ENCODE measurements around the gene NYAP2.

NYAP2 gene

GRCh38 chr2:225558399-225559071 lies 159.0 kb downstream of the NYAP2 start:
- DNase-seq (ENCODE audit: low read depth in 2 of 2): no peak

GRCh38 chr2:225559072-225559415 lies 159.5 kb downstream of the NYAP2 start:
- no peak for DNase-seq (ENCODE audit: low read depth in 2 of 2)

- DNase-seq (ENCODE audit: low read depth in 2 of 2): no peak
Observed at GRCh38 chr2:225566798-225567197, 167.3 kb downstream of the NYAP2 start.

GRCh38 chr2:225569995-225570394 lies 170.5 kb downstream of the NYAP2 start:
- DNase-seq (ENCODE audit: low read depth in 2 of 2): no peak

GRCh38 chr2:225573603-225574002 lies 174.1 kb downstream of the NYAP2 start:
- DNase-seq (ENCODE audit: low read depth in 2 of 2): no peak

- DNase-seq (ENCODE audit: low read depth in 2 of 2): no peak
Observed at GRCh38 chr2:225574582-225575138, 175.2 kb downstream of the NYAP2 start.

- no peak for DNase-seq (ENCODE audit: low read depth in 2 of 2)
Observed at GRCh38 chr2:225581135-225581534, 181.6 kb downstream of the NYAP2 start.

- no peak for DNase-seq (ENCODE audit: low read depth in 2 of 2)
Observed at GRCh38 chr2:225581906-225582305, 182.4 kb downstream of the NYAP2 start.

GRCh38 chr2:225582355-225583116 lies 183.0 kb downstream of the NYAP2 start:
- DNase-seq (ENCODE audit: low read depth in 2 of 2): no peak

- DNase-seq (ENCODE audit: low read depth in 2 of 2): no peak
Observed at GRCh38 chr2:225584796-225585195, 185.3 kb downstream of the NYAP2 start.

- no peak for DNase-seq (ENCODE audit: low read depth in 2 of 2)
Observed at GRCh38 chr2:225590932-225591331, 191.4 kb downstream of the NYAP2 start.

- DNase-seq (ENCODE audit: low read depth in 2 of 2): no peak
Observed at GRCh38 chr2:225597911-225598310, 198.4 kb downstream of the NYAP2 start.

- DNase-seq (ENCODE audit: low read depth in 2 of 2): no peak
Observed at GRCh38 chr2:225598426-225598825, 198.9 kb downstream of the NYAP2 start.

- no peak for DNase-seq (ENCODE audit: low read depth in 2 of 2)
Observed at GRCh38 chr2:225598897-225599296, 199.4 kb downstream of the NYAP2 start.

GRCh38 chr2:225599856-225600255 lies 200.3 kb downstream of the NYAP2 start:
- DNase-seq (ENCODE audit: low read depth in 2 of 2): no peak

GRCh38 chr2:225600444-225600843 lies 200.9 kb downstream of the NYAP2 start:
- DNase-seq (ENCODE audit: low read depth in 2 of 2): no peak

- DNase-seq (ENCODE audit: low read depth in 2 of 2): no peak
Observed at GRCh38 chr2:225600865-225601264, 201.4 kb downstream of the NYAP2 start.

GRCh38 chr2:225602205-225602604 lies 202.7 kb downstream of the NYAP2 start:
- DNase-seq (ENCODE audit: low read depth in 2 of 2): no peak

- DNase-seq (ENCODE audit: low read depth in 2 of 2): no peak
Observed at GRCh38 chr2:225608136-225608535, 208.6 kb downstream of the NYAP2 start.

GRCh38 chr2:225612636-225613035 lies 213.1 kb downstream of the NYAP2 start:
- no peak for DNase-seq (ENCODE audit: low read depth in 2 of 2)

GRCh38 chr2:225614915-225615314 lies 215.4 kb downstream of the NYAP2 start:
- no peak for DNase-seq (ENCODE audit: low read depth in 2 of 2)

GRCh38 chr2:225615514-225615913 lies 216.0 kb downstream of the NYAP2 start:
- no peak for DNase-seq (ENCODE audit: low read depth in 2 of 2)

GRCh38 chr2:225616372-225616771 lies 216.9 kb downstream of the NYAP2 start:
- no peak for DNase-seq (ENCODE audit: low read depth in 2 of 2)
